Epithelial cell of proximal tubule (primary cell): ENCODE data around the gene ROR1. TPM values are rescaled to one million over a fixed set of nuclear protein-coding genes. Genes with fewer than 3 reads are reported as not detected.
A peak's percentile ranks its signal among the peaks of the same experiment; 100 is the strongest.

Source experiments
- DNase-seq: peaks from one replicate; pipeline ENCODE4 v3.0.0-alpha.2; 2011; ENCODE audit warnings: low read depth
- H3K4me3 ChIP-seq: 2 replicates; pipeline ENCODE4 v1.5.1; 2011; ENCODE audit warnings: low read depth, mild to moderate bottlenecking, low read length
- CTCF ChIP-seq: conservative IDR thresholded peaks from 2 replicates; pipeline ENCODE4 v1.5.1; 2012; ENCODE audit warnings: low read depth, mild to moderate bottlenecking, low read length
- total RNA-seq: library from RNA; depleted of rRNA; stranded (reverse); fragments of >200 nt; gene quantifications from 2 replicates; pipeline ENCODE4 v1.2.3, GENCODE V29; 2015

The ROR1 gene
- total RNA-seq, 1 donor from 2014 or later: 5.9 TPM

DNA sequence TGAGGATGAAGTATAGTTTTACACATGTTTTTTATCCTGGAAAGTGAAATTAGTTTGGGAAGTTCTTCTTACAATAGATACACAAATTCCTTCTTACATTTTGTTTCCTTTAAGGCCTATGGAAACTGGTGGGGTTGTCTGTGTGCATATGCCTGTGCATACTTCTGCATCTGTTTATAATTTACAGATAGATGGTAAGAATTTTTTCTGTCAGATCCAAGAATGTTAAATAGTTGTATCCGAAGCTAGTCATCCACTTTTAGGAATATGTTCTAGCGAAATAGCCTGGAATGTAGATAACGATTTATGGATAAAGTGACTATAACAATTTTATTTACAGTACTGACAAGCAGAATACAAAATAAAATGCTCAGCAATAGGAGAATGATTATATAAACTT lies 194.1 kb downstream of the ROR1 start:
- TF ChIP-seq CTCF: no peak
- no peak for DNase-seq
- no peak overlapping the region for H3K4me3 ChIP-seq

DNA sequence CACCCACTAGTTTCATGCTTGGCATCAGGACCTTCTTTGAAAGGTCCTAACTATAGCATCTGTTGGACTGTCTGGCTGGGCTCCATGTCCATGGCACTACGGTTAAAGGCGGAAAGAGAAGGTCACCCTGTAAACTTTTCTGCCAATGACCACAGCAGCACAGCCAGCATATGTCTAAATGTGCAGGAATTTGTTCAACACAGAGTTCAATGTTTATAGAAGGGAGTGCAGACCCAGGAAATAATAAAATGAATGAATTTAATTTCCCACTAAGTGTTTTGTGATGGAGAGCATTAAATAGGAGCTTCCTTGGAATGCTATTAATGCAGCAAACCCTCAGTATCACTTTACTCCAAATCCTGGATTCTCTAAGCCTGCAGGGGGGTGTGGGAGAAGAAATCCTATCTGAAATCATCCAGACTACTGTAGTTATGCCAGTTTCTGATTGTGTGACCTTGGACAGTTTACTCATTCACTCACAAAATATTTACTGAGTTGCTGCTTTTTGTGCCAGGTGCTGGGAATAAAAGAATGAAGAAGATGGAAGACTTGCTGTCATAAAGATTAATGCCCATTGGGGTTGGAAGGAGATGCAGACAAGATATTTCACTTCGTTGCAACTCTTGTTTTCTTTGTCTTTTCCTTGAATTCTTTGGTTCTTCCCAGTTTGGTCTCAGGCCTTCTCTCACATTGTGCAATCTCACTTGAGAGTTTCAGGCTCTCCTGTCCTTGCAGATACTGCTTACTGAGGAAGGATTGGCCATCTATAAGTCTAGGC lies 195.0 kb downstream of the ROR1 start:
- no peak overlapping the region for H3K4me3 ChIP-seq
- no peak for TF ChIP-seq CTCF
- DNase-seq: no peak

- peak; percentile 19 for TF ChIP-seq CTCF
- no peak overlapping the region for H3K4me3 ChIP-seq
- DNase-seq: peak; percentile 68
These were observed 195.7 kb downstream of the ROR1 start for GRCh38 chr1:63969441-63969901.

DNA sequence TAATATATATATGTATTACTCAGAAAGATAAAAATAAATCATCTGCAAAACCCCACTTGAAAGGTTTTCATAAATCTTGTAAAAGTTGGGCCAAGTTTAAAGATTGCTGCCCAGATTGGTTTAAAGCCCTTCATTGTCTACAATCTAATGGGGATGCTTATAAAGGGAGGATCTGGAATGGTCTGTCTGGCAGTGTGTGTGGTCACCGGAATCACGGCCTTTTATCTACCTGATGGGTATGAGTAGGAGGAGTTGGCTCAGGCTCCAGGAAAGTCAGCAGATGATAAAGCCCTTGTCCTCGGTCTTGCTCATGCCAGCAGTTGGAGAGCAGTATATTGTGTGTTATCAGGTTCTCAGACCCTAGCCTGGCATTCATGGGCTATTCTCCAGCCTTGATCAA lies 197.7 kb downstream of the ROR1 start:
- no peak for TF ChIP-seq CTCF
- H3K4me3 ChIP-seq: no peak overlapping the region
- DNase-seq: no peak

DNA sequence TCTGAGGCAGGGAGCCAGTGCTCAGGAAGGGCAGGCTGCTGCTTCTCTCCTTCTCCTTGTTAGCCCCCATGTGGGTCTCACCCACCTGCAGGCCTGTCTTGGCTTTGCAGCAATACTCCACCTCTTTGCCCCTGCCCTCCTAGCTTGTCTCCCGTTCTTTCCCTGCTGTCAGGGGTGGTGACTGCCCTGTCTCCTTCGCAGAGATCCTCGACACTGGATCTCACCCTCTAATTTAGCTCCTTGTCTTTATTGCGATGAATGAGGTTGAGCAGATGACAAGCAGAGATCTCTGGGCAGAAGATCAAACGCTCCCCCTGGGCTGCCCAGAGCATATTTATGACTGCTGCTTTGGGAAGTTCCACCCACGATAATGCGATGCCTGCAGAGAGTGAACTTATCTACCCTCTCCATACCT lies 199.2 kb downstream of the ROR1 start:
- no peak for DNase-seq
- no peak for TF ChIP-seq CTCF
- H3K4me3 ChIP-seq: no peak overlapping the region

DNA sequence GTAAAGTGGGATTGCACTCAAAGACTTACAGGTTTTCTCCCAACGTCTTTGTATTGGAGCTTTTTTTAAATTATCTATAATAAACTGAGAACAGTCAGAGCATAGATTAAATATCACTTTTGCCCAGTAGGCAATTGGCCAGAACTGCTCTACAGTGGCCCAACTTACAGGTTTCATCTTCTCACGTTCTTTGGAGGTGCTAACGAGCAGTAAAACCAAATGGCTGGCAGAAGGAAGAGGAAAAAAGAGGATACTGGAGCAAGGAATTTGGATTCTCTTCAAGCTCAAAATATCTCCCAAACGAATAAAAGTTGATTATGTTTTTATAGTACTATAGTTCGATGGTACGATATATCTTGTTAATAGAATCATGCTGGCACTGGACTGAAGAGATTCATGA lies 201.1 kb downstream of the ROR1 start:
- no peak overlapping the region for H3K4me3 ChIP-seq
- DNase-seq: no peak
- no peak for TF ChIP-seq CTCF

- DNase-seq: no peak
- no peak for TF ChIP-seq CTCF
- H3K4me3 ChIP-seq: no peak overlapping the region
These were observed 201.7 kb downstream of the ROR1 start for GRCh38 chr1:63975481-63975880.
